WERI-Rb-1 (cell line): ENCODE results near the gene CD40.

Source experiments
- DNase-seq: peaks from one replicate; pipeline ENCODE4 v3.0.0-alpha.2; 2020
- H3K27ac ChIP-seq: fragments of 250-450 bp; sonication (Bioruptor Pico); 2 replicates; pipeline ENCODE4 v1.5.1; 2020; ENCODE audit warnings: mild to moderate bottlenecking, moderate library complexity
- H3K27me3 ChIP-seq: fragments of 250-450 bp; sonication (Bioruptor Pico); 2 replicates; pipeline ENCODE4 v1.5.1; 2021; ENCODE audit warnings: mild to moderate bottlenecking, low read depth, moderate library complexity; ENCODE audit not compliant: insufficient read depth, severe bottlenecking
- H3K36me3 ChIP-seq: fragments of 250-450 bp; sonication (Bioruptor Pico); 2 replicates; pipeline ENCODE4 v1.5.1; 2020; ENCODE audit warnings: mild to moderate bottlenecking, moderate library complexity
- H3K4me3 ChIP-seq: 2 replicates; pipeline ENCODE4 v1.5.1; 2011; ENCODE audit warnings: low read depth, mild to moderate bottlenecking, control low read depth, low read length
- H3K9me3 ChIP-seq: fragments of 250-450 bp; sonication (Bioruptor Pico); 2 replicates; pipeline ENCODE4 v1.5.1; 2021; ENCODE audit warnings: mild to moderate bottlenecking, moderate library complexity; ENCODE audit not compliant: severe bottlenecking
- TF ChIP-seq, protein P1 (sequence below): IDR thresholded peaks from 2 replicates; pipeline ENCODE4 v1.5.1; 2011; ENCODE audit warnings: low read depth, mild to moderate bottlenecking, control low read depth, inconsistent platforms, low read length

Gene CD40

DNA sequence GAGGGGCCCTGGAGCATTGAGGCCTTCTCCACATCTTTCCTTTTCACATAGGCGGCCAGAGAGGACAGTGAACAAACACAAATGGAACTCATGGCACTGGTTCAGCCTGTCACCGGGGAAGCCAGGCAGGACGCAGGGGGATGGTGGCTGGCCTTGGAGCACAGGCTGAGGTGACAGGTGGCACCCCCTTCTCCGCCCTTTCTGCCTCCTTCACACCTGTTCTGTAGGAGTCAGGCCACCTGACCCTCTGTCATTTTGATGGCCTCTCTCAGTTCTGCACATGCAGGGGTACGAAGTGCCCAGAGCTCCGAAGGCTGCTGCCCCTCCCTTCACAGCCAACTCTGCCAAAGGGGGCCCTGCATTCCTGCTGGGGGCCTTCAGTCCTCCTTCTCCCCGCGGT is 60.8 kb downstream of the CD40 start:
- no peaks in the 10 kb centered on the region; the same call in 1 of the 2 replicates for H3K36me3 ChIP-seq
- no peak overlapping the region for H3K27ac ChIP-seq
- H3K27me3 ChIP-seq: no peaks in the 10 kb centered on the region
- H3K4me3 ChIP-seq: no peak overlapping the region
- no peaks in the 10 kb centered on the region for H3K9me3 ChIP-seq
- TF ChIP-seq, protein P1, sequence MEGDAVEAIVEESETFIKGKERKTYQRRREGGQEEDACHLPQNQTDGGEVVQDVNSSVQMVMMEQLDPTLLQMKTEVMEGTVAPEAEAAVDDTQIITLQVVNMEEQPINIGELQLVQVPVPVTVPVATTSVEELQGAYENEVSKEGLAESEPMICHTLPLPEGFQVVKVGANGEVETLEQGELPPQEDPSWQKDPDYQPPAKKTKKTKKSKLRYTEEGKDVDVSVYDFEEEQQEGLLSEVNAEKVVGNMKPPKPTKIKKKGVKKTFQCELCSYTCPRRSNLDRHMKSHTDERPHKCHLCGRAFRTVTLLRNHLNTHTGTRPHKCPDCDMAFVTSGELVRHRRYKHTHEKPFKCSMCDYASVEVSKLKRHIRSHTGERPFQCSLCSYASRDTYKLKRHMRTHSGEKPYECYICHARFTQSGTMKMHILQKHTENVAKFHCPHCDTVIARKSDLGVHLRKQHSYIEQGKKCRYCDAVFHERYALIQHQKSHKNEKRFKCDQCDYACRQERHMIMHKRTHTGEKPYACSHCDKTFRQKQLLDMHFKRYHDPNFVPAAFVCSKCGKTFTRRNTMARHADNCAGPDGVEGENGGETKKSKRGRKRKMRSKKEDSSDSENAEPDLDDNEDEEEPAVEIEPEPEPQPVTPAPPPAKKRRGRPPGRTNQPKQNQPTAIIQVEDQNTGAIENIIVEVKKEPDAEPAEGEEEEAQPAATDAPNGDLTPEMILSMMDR: no peak
- no peak for DNase-seq
